Measurements from ENCODE around the gene OTOL1.

Gene OTOL1

DNA sequence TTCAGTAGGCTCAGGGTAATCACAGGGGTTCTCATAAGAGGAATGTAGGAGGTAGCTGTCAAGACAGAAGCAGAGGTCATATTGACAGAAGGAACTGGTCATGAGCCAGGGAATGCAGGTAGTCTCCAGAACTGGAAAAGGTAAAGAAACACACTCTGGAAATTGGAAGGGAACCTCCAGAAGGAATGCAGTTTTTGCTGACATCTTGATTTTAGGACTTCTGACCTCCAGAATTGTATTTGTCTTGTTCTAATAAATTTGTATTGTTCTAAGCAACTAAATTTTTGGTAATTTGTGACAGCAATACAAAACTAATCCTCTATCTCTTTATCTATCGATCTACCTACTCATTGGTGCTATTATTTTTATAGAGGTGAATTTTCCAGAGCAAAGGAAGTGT is 49.2 kb downstream of the OTOL1 start:
- no peak for DNase-seq

DNA sequence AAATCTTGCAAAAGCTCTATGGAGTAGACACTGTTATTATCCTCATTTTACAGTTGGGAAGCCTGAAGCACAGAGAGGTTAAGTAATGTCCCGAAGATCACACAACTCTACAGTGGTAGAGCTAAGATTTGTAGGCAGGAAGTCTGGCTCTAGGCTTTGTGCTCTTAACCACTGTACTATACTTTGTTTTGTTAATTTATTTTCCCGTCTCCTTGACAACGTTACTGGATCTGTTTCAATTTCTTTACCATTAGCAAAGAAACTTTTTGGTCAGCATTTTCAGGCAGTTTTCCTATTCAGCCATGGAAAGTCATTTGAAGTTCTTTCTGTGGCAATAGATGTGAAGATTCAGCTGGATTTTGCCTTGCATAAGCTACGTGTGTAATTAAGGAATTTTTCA is 51.7 kb downstream of the OTOL1 start:
- no peak for DNase-seq

DNA sequence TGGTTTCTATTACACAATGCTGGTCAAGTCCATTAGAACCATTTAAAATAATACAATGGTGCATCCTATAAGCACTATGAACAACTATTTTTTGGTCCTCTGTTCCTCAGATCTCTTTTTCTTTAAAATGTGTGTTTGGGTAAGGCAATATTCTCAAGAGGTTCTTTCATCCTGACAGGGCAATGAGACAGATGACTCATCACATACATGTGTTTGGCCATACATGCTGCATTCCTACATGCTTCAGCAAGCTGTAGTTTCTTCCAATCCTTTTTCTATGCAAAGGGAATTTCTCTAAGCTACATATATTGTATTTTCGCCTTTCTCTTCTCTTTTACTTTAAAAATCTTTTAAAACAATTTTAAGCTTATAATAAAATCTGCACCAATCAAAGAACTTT is 52.7 kb downstream of the OTOL1 start:
- no peak for DNase-seq

DNA sequence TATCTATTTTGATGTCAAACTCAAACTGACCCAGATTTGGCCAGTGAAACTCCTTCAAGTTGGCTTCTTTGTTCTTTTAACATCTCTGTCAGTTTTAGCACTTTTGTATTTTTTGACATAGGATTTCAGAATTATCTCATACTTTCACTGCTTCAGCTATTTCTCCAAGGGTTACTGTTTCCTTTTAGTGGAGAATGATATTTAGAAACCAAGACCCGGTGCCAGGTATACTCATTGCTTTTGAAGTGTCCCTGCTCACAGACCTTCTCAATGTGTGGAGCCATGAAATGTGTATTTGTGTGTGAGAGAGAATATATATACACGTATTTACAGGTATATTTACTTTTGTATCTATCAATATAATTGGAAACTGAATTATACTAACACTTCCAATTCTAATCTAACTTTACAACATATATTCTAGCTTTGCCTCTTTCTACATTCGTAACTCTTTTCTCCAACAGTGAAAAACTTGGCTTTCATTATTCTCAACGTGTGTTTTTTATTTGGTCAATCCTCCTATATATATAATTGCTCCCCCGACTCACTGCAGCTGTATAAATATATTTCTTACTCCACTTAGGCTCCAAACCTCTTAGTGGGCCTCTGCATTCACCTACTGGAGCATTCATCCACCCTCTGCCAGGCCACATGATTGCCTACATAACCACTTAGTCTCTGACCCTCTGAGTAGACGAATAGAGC is 54.0 kb downstream of the OTOL1 start:
- DNase-seq, result peak; percentile 19

DNA sequence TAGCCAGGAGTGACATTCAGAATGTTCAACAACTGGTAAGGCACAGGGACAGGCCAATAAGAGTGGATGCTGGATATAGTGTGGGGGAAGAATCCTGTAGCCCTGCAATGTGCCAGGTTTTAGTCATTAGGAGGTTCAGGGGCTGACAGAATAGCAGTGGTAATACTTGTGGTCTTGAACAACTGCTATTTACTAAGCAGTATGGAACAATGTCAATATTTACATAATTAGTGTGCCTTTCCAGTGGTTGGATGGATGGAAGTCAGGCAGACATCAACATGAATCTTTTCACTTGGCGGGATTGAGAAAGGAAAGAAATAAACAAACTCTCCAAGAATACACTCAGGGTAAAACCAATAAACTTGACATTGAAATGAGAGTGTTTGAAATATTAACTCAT is 55.1 kb downstream of the OTOL1 start:
- DNase-seq, result peak; percentile 12

DNA sequence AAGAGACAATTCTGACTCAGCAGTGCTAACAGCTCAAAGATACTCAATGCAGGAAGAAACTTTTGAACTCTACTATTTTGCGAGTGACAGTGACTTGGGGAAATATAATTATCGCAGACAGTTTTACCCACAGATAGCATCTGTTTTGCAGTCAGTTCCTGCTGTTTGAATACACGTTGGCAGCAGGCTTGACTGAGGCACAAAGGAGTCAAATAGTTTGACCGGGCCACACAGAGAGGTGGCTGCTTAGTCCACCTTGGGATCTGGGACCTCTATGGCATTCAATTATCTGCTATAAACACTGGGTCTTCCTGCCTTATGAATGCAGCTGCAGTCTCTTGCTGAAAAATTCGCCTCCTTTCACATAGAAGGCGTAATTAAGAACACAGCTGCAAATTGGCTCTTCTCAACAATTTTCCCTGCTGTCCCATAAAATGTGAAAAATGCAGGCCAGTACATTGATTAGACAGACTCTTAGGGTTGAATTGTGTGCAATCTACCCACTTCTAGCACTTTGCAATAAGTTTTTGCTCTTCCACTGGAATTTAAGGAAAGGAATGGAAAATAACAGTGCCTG is 56.5 kb downstream of the OTOL1 start:
- no peak for DNase-seq
